Raji (cell line): Measurements from ENCODE around the gene SLC35G2.

Experiments used
- POLR2A ChIP-seq: IDR thresholded peaks from 2 replicates; pipeline ENCODE4 v1.6.1; 2011; ENCODE audit warnings: low read depth, low read length, control low read depth; ENCODE audit not compliant: insufficient read depth

Gene SLC35G2

DNA sequence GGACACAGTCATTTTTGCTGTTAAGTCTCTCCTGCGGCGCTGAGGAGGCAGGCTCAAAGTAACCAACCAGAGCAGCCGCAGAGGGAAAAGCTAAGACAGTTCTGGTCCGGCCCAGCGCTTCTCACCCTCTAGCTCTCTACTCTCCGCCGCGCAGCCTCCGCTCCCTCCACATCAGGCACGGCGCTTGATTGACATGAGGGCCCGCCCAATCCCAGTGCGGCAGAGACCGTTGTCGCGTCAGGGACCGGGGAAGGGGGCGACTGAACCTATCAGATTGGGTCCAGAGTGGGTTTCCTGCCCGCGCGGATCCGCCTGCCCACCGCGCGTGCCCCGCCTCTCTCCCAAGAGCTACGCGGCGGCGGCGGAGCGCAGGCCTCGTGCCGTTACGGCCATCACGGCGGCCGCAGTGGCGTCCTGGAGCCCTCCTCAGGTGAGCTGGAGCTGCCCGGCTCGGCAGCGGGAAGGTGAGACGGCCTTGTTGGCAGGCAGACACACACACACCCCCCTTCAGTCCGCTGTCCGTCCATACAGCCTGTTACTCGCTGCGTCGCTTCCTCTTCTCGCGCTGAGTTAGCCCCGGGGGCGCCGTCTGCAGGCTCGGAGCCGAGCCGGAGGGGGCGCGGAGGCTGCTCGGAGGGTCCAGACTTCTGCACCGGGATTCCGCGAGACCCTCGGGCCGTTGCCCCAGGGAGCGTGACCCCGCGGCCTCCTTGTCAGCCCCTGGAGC lies 43.1 kb downstream of the SLC35G2 start, which contains the start of gene NCK1:
Gene NCK1 (plus strand): TSS at position 319 of the 727 bp plus-strand sequence. CDS start 65,794 bp downstream, outside the sequence.
- TF ChIP-seq POLR2A: peak; percentile 98

- TF ChIP-seq POLR2A: no peak
Observed at GRCh38 chr3:136862617-136863322, 43.8 kb downstream of the SLC35G2 start.

GRCh38 chr3:136869282-136869681 lies 50.4 kb downstream of the SLC35G2 start:
- no peak for TF ChIP-seq POLR2A

GRCh38 chr3:136882571-136882970 lies 63.6 kb downstream of the SLC35G2 start:
- no peak for TF ChIP-seq POLR2A

- no peak for TF ChIP-seq POLR2A
Observed at GRCh38 chr3:136883967-136884720, 65.2 kb downstream of the SLC35G2 start.

- no peak for TF ChIP-seq POLR2A
Observed at GRCh38 chr3:136885357-136886213, 66.7 kb downstream of the SLC35G2 start.

GRCh38 chr3:136889947-136890346 lies 71.0 kb downstream of the SLC35G2 start:
- TF ChIP-seq POLR2A: no peak

DNA sequence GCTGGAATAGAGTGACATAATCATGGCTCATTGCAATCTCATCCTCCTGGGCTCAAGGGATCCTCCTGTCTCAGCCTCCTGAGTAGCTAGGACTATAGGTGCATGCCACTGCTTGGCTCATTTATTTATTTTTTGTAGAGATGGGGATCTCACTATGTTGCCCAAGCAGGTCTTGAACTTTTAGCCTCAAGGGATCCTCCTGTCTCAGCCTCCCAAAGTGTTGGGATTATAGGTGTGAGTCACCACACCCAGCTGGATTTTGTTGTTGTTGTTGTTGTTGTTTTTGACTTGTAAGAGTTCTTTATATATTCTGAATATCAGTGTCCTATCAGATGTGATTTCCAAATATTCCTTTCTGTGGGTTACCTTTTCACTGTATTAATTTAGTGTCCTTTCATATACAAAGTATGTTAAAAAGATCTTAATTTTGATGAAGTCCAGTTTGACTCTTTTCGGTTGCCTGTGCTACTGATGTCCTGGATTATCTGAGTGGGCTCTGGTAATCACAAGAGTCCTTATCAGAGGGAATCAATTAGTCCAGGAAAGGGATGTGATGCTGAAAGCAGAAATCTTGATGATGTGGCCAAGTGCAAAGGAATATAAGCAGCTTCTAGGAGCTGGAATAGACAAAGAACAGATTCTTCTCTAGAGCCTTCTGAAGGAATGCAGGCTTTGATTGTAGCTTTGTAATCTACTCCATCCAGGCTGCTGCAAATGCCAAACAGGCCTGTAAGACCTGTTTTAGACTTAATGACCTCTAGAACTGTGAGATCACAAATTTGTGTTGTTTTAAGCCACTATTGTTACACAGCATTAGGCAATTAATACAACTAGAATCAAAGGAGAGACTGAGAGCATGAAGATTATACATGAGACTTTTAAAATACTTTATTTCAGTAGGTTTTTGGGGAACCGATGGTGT lies 73.3 kb downstream of the SLC35G2 start:
- no peak for TF ChIP-seq POLR2A

GRCh38 chr3:136893848-136894443 lies 75.0 kb downstream of the SLC35G2 start:
- no peak for TF ChIP-seq POLR2A

DNA sequence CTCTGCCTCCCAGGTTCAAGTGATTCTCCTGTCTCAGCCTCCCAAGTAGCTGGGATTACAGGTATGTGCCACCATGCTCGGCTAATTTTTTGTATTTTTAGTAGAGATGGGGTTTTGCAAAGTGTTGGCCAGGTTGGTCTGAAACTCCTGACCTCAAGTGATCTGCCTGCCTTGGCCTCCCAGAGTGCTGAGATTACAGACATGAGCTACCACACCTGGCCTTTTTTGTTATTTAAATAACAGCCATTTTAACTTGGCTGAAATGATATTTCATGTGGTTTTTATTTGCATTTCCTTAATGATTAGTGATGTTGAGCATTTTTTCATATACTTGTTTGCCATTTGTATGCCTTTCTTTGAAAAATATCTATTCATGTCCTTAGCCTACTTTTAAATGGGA lies 78.2 kb downstream of the SLC35G2 start:
- TF ChIP-seq POLR2A: 0 out of 2 replicates have a peak, but pooled peaks have one; percentile 21

- TF ChIP-seq POLR2A: no peak
Observed at GRCh38 chr3:136898549-136898948, 79.6 kb downstream of the SLC35G2 start.

GRCh38 chr3:136898954-136899353 lies 80.0 kb downstream of the SLC35G2 start:
- TF ChIP-seq POLR2A: no peak

DNA sequence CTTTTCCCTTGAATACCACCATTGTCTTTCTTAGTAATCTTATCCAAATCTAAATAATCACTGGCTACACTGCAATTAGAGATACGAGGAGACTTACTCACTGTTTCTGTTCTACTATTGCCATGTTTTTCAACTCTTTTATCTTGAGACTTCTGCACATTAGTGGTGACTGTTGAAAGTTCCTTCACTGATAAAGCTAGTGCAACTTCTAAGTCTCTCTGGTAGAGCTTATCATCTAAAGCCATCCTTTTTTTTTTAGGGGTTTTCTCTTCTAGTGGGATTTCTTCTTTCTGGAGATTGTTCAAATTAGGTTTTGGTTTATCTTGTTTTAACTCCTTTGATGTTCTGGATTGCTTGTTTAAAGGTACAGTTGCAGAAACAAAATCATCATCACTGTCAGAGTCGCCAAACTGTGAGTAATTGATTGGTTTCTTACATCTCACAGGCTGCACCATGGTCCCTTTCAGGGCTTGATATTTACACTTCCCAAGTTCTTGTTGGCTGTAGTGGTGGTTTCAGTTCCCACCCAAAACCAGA lies 80.8 kb downstream of the SLC35G2 start:
- TF ChIP-seq POLR2A: no peak
